Measurements from ENCODE around the gene BTBD19. TPM values are rescaled to one million over a fixed set of nuclear protein-coding genes. Genes with fewer than 3 reads are reported as not detected.

BTBD19 gene
- total and polyA plus RNA-seq, 2 of the 8 experiments (the other 6 are each of a cell fraction or from before 2014, with no cell fraction given), result 1.1 TPM

GRCh38 chr1:44799770-44800584 lies 8.3 kb upstream of the BTBD19 start, which contains the start of gene PLK3 (continued):
- TF ChIP-seq BRCA1 (IDR thresholded peaks at IDR 0.05; ENCODE audit: low read depth, low read length), result no peak
- TF ChIP-seq, protein P1, sequence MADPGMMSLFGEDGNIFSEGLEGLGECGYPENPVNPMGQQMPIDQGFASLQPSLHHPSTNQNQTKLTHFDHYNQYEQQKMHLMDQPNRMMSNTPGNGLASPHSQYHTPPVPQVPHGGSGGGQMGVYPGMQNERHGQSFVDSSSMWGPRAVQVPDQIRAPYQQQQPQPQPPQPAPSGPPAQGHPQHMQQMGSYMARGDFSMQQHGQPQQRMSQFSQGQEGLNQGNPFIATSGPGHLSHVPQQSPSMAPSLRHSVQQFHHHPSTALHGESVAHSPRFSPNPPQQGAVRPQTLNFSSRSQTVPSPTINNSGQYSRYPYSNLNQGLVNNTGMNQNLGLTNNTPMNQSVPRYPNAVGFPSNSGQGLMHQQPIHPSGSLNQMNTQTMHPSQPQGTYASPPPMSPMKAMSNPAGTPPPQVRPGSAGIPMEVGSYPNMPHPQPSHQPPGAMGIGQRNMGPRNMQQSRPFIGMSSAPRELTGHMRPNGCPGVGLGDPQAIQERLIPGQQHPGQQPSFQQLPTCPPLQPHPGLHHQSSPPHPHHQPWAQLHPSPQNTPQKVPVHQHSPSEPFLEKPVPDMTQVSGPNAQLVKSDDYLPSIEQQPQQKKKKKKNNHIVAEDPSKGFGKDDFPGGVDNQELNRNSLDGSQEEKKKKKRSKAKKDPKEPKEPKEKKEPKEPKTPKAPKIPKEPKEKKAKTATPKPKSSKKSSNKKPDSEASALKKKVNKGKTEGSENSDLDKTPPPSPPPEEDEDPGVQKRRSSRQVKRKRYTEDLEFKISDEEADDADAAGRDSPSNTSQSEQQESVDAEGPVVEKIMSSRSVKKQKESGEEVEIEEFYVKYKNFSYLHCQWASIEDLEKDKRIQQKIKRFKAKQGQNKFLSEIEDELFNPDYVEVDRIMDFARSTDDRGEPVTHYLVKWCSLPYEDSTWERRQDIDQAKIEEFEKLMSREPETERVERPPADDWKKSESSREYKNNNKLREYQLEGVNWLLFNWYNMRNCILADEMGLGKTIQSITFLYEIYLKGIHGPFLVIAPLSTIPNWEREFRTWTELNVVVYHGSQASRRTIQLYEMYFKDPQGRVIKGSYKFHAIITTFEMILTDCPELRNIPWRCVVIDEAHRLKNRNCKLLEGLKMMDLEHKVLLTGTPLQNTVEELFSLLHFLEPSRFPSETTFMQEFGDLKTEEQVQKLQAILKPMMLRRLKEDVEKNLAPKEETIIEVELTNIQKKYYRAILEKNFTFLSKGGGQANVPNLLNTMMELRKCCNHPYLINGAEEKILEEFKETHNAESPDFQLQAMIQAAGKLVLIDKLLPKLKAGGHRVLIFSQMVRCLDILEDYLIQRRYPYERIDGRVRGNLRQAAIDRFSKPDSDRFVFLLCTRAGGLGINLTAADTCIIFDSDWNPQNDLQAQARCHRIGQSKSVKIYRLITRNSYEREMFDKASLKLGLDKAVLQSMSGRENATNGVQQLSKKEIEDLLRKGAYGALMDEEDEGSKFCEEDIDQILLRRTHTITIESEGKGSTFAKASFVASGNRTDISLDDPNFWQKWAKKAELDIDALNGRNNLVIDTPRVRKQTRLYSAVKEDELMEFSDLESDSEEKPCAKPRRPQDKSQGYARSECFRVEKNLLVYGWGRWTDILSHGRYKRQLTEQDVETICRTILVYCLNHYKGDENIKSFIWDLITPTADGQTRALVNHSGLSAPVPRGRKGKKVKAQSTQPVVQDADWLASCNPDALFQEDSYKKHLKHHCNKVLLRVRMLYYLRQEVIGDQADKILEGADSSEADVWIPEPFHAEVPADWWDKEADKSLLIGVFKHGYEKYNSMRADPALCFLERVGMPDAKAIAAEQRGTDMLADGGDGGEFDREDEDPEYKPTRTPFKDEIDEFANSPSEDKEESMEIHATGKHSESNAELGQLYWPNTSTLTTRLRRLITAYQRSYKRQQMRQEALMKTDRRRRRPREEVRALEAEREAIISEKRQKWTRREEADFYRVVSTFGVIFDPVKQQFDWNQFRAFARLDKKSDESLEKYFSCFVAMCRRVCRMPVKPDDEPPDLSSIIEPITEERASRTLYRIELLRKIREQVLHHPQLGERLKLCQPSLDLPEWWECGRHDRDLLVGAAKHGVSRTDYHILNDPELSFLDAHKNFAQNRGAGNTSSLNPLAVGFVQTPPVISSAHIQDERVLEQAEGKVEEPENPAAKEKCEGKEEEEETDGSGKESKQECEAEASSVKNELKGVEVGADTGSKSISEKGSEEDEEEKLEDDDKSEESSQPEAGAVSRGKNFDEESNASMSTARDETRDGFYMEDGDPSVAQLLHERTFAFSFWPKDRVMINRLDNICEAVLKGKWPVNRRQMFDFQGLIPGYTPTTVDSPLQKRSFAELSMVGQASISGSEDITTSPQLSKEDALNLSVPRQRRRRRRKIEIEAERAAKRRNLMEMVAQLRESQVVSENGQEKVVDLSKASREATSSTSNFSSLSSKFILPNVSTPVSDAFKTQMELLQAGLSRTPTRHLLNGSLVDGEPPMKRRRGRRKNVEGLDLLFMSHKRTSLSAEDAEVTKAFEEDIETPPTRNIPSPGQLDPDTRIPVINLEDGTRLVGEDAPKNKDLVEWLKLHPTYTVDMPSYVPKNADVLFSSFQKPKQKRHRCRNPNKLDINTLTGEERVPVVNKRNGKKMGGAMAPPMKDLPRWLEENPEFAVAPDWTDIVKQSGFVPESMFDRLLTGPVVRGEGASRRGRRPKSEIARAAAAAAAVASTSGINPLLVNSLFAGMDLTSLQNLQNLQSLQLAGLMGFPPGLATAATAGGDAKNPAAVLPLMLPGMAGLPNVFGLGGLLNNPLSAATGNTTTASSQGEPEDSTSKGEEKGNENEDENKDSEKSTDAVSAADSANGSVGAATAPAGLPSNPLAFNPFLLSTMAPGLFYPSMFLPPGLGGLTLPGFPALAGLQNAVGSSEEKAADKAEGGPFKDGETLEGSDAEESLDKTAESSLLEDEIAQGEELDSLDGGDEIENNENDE (IDR thresholded peaks at IDR 0.05; ENCODE audit: insufficient replicate concordance, low read length), result no peak
- no peak for TF ChIP-seq CBX5 (IDR thresholded peaks at IDR 0.05; ENCODE audit: low read depth, low read length)
- TF ChIP-seq CREB1 (IDR thresholded peaks at IDR 0.05), result peak; percentile 60
- TF ChIP-seq FOSL1 (IDR thresholded peaks at IDR 0.05; ENCODE audit: insufficient read depth, low read depth, low read length), result no peak
- TF ChIP-seq RNF2 (IDR thresholded peaks at IDR 0.05; ENCODE audit: borderline replicate concordance, low read depth, low read length, missing control alignments, poor library complexity, severe bottlenecking), result no peak
- peak; percentile 95 for TF ChIP-seq POLR2AphosphoS5 (IDR thresholded peaks at IDR 0.05; ENCODE audit: low read depth, low read length)
- no peak for TF ChIP-seq KDM1A (IDR thresholded peaks at IDR 0.05; ENCODE audit: borderline replicate concordance, low read length)
- no peak for TF ChIP-seq NRF1 (IDR thresholded peaks at IDR 0.05; ENCODE audit: low read depth, low read length)

All from H1 (cell line).